Left lung (tissue), 10 donors: ENCODE data around the gene MAPT. TPM values are rescaled to one million over a fixed set of nuclear protein-coding genes. Genes with fewer than 3 reads are reported as not detected.

Experiments used
- ATAC-seq: fragments of 200-7000 bp; cut with Tn5 transposase; one replicate; pipeline ENCODE4 v1.9.1; 2020; ENCODE audit warnings: moderate library complexity
- DNase-seq, 4 donors: peaks; one replicate each; pipeline ENCODE4 v3.0.0-alpha.2; 2013 to 2020
- H3K27ac ChIP-seq, 2 donors: fragments of 200-600 bp; sonication (generic) in 1 of 2; one replicate each; pipeline versions ENCODE4 v1.5.0 to v1.8.0; 2020 to 2021
- H3K27me3 ChIP-seq, 2 donors: fragments of 200-600 bp; sonication (generic) in 1 of 2; one replicate each; pipeline versions ENCODE4 v1.5.0 to v1.8.0; 2020 to 2021
- H3K36me3 ChIP-seq, 2 donors: fragments of 200-600 bp; sonication (generic) in 1 of 2; one replicate each; pipeline versions ENCODE4 v1.5.0 to v1.8.0; 2020 to 2021
- H3K4me1 ChIP-seq, 2 donors: fragments of 200-600 bp; one replicate each; pipeline ENCODE4 v1.8.0; 2021
- H3K4me3 ChIP-seq, 2 donors: fragments of 200-600 bp; sonication (generic) in 1 of 2; one replicate each; pipeline versions ENCODE4 v1.5.0 to v1.8.0; 2020 to 2021; ENCODE audit warnings: mild to moderate bottlenecking in 1 of 2
- H3K9me3 ChIP-seq, 2 donors: fragments of 200-600 bp; sonication (generic) in 1 of 2; one replicate each; pipeline versions ENCODE4 v1.5.0 to v1.8.0; 2020 to 2021
- intact Hi-C, 2 donors: fragments of 100-400 bp; cut with DNase I; formaldehyde crosslinking; loops; one replicate each; pipeline versions ENCODE4 v1.11.2 to v1.14.2; 2022
- polyA plus RNA-seq, 6 donors: library from polyadenylated mRNA; unstranded; fragments of 120-200 nt; gene quantifications; one replicate each; pipeline ENCODE4 v1.2.1, GENCODE V29; 2013; ENCODE audit not compliant: insufficient read length in 6 of 6
- total RNA-seq, 2 donors: library from RNA; stranded (reverse); fragmentation: NEBNext Ultra II Directional; extraction: Animal tissue kit (Norgen Biotek cat#: 25700); gene quantifications; one replicate each; pipeline ENCODE4 v1.2.1, GENCODE V29; 2021
- TF ChIP-seq, protein P1 (sequence below), 2 donors: fragments of 200-600 bp; sonication (generic) in 1 of 2; IDR thresholded peaks; one replicate each; pipeline versions ENCODE4 v1.5.0 to v1.8.0; 2021; ENCODE audit warnings: antibody characterized with exemption in 2 of 2
- donor health status: DM: no; HTN: yes; CAD: no.
- donor health status: DM: no; HTN: no; CAD: no.

MAPT gene
- total and polyA plus RNA-seq, 8 donors: 0.99 to 7.7 (median 5.5) TPM

DNA sequence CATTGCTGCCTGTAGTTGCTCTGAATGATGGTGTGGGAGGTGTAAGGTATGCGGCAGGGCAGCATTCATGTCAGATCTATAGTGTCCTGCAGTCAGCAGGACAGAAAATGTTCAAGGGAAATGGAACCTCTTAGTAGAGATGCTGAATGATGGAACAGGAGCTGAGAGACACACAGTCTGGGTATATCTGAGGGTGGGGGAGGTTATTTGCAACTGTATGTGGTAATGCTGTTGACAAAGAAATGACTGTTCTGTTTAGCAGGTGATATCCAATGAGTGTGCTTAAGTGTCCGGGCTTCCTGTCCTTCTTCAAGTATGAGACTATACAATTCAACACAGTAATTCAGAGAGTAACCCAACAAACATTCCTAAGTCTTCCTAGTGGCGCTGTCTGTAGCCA lies 151.3 kb downstream of the MAPT start:
- ATAC-seq (peak; percentile 2), DNase-seq (no peak)
- TF ChIP-seq, protein P1, sequence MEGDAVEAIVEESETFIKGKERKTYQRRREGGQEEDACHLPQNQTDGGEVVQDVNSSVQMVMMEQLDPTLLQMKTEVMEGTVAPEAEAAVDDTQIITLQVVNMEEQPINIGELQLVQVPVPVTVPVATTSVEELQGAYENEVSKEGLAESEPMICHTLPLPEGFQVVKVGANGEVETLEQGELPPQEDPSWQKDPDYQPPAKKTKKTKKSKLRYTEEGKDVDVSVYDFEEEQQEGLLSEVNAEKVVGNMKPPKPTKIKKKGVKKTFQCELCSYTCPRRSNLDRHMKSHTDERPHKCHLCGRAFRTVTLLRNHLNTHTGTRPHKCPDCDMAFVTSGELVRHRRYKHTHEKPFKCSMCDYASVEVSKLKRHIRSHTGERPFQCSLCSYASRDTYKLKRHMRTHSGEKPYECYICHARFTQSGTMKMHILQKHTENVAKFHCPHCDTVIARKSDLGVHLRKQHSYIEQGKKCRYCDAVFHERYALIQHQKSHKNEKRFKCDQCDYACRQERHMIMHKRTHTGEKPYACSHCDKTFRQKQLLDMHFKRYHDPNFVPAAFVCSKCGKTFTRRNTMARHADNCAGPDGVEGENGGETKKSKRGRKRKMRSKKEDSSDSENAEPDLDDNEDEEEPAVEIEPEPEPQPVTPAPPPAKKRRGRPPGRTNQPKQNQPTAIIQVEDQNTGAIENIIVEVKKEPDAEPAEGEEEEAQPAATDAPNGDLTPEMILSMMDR (IDR thresholded peaks at IDR 0.05): no peak
- H3K36me3 ChIP-seq: peaks cover 0 to 67% of the 10 kb centered on the region in 2 donors
- intact Hi-C loops: loop anchor here in 1 of 2 donors (10.0 kb wide), 1 partner anchor 139 kb away; no protein-coding TSS in a partner anchor
- peaks cover 11 to 31% of the 10 kb centered on the region in 2 donors for H3K4me1 ChIP-seq
- peak overlapping the region in 1 of 2 donors; percentile 25 for H3K27ac ChIP-seq
- no peak overlapping the region for H3K4me3 ChIP-seq
- no peaks in the 10 kb centered on the region for H3K27me3 ChIP-seq
- H3K9me3 ChIP-seq: no peaks in the 10 kb centered on the region

DNA sequence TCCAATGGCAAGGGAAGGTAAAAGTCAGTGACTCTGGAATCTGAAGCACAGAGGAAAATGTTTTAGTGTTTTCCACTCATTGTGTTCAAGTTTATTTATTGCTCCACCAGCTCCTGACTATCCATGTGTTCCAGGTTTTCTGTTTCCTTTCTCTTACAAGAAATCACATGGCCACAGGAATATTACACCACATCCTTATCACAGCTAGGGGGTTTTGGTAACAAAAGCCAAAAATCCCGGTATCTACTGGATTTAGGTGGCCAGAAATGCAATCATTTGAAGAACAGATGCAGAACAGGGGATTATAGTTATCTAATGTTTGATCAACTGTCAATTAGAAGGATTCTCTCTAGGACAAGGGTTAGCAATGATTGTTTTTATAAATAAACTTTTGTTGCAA lies 152.6 kb downstream of the MAPT start:
- Histone ChIP-seq H3K4me1 (peaks cover 11 to 31% of the 10 kb centered on the region in 2 donors), H3K9me3 (no peaks in the 10 kb centered on the region), H3K36me3 (peaks cover 0 to 63% of the 10 kb centered on the region in 2 donors), H3K27ac (peak overlapping the region in 1 of 2 donors; percentile 20), H3K4me3 (no peak overlapping the region), H3K27me3 (no peaks in the 10 kb centered on the region)
- ATAC-seq (no peak), DNase-seq (no peak)
- TF ChIP-seq, protein P1 (IDR thresholded peaks at IDR 0.05): no peak
- intact Hi-C loops: loop anchor here in 1 of 2 donors (10.0 kb wide), 1 partner anchor 138 kb away; no protein-coding TSS in a partner anchor

GRCh38 chr17:46047398-46047797 lies 153.0 kb downstream of the MAPT start:
- no peak for ATAC-seq
- H3K4me3 ChIP-seq: no peak overlapping the region
- H3K27me3 ChIP-seq: no peaks in the 10 kb centered on the region
- no peak for DNase-seq
- no peaks in the 10 kb centered on the region for H3K9me3 ChIP-seq
- TF ChIP-seq, protein P1 (IDR thresholded peaks at IDR 0.05): no peak
- peaks cover 0 to 59% of the 10 kb centered on the region in 2 donors for H3K36me3 ChIP-seq
- H3K27ac ChIP-seq: peak overlapping the region in 1 of 2 donors; percentile 20
- peaks cover 11 to 31% of the 10 kb centered on the region in 2 donors for H3K4me1 ChIP-seq
- intact Hi-C loops: loop anchor here in 1 of 2 donors (10.0 kb wide), 1 partner anchor 137 kb away; no protein-coding TSS in a partner anchor

- peaks cover 0 to 54% of the 10 kb centered on the region in 2 donors for H3K36me3 ChIP-seq
- H3K4me3 ChIP-seq: no peak overlapping the region
- TF ChIP-seq, protein P1 (IDR thresholded peaks at IDR 0.05): no peak
- DNase-seq: no peak
- no peak overlapping the region for H3K27ac ChIP-seq
- H3K27me3 ChIP-seq: no peaks in the 10 kb centered on the region
- peaks cover 11 to 31% of the 10 kb centered on the region in 2 donors for H3K4me1 ChIP-seq
- ATAC-seq: no peak
- intact Hi-C loops: loop anchor here in 1 of 2 donors (10.0 kb wide), 1 partner anchor 137 kb away; no protein-coding TSS in a partner anchor
- no peaks in the 10 kb centered on the region for H3K9me3 ChIP-seq
Measured at GRCh38 chr17:46047856-46048255, 153.5 kb downstream of the MAPT start.

- ATAC-seq (no peak), DNase-seq (no peak)
- TF ChIP-seq, protein P1 (IDR thresholded peaks at IDR 0.05): no peak
- Histone ChIP-seq H3K9me3 (no peaks in the 10 kb centered on the region), H3K27ac (no peak overlapping the region), H3K36me3 (peaks cover 0 to 53% of the 10 kb centered on the region in 2 donors), H3K27me3 (no peaks in the 10 kb centered on the region), H3K4me1 (peaks cover 5 to 21% of the 10 kb centered on the region in 2 donors), H3K4me3 (no peak overlapping the region)
- intact Hi-C loops: loop anchor here in 1 of 2 donors (10.0 kb wide), 1 partner anchor 135 kb away; no protein-coding TSS in a partner anchor
Measured at GRCh38 chr17:46049656-46050055, 155.3 kb downstream of the MAPT start.
